Heart right ventricle (tissue), 16 donors: ENCODE data around the gene FOXC1. TPM values are rescaled to one million over a fixed set of nuclear protein-coding genes. Genes with fewer than 3 reads are reported as not detected.

Source experiments
- ATAC-seq, 8 donors: fragments of 200-7000 bp; cut with Tn5 transposase; one replicate each; pipeline ENCODE4 v1.9.1; 2020; ENCODE audit warnings: mild to moderate bottlenecking in 8 of 8, moderate library complexity in 8 of 8, moderate number of reproducible peaks in 1 of 8
- DNase-seq, 2 donors: peaks; one replicate each; pipeline ENCODE4 v3.0.0-alpha.2; 2020
- H3K27ac ChIP-seq, 10 donors: fragments of 200-600 bp; sonication (generic) in 2 of 10; one replicate each; pipeline versions ENCODE4 v1.5.0 to v1.8.0; 2020 to 2022; ENCODE audit warnings: mild to moderate bottlenecking in 3 of 10
- H3K27me3 ChIP-seq, 7 donors: fragments of 200-600 bp; one replicate each; pipeline ENCODE4 v1.8.0; 2021 to 2022; ENCODE audit warnings: mild to moderate bottlenecking in 2 of 7
- H3K36me3 ChIP-seq, 9 donors: fragments of 200-600 bp; sonication (generic) in 1 of 9; one replicate each; pipeline versions ENCODE4 v1.5.0 to v1.8.0; 2020 to 2022; ENCODE audit warnings: mild to moderate bottlenecking in 2 of 9
- H3K4me1 ChIP-seq, 9 donors: fragments of 200-600 bp; sonication (generic) in 1 of 9; one replicate each; pipeline versions ENCODE4 v1.5.0 to v1.8.0; 2020 to 2022; ENCODE audit warnings: mild to moderate bottlenecking in 4 of 9
- H3K4me3 ChIP-seq, 10 donors: fragments of 200-600 bp; sonication (generic) in 2 of 10; one replicate each; pipeline versions ENCODE4 v1.5.0 to v1.8.0; 2020 to 2022; ENCODE audit warnings: mild to moderate bottlenecking in 7 of 10, moderate library complexity in 2 of 10
- H3K9me3 ChIP-seq, 11 donors: fragments of 200-600 bp in 10 of 11; sonication (generic) in 2 of 11; one replicate each; pipeline versions ENCODE4 v1.5.0 to v1.8.0; 2013 to 2022; ENCODE audit warnings: mild to moderate bottlenecking in 2 of 11, control low read depth in 1 of 11, moderate library complexity in 1 of 11
- WGBS, 2 donors: extraction: QIAGEN DNeasy Blood & Tissue Kit; methylation state at CpG; one replicate each; pipeline ENCODE4 v1.1.7; 2013; ENCODE audit warnings: inconsistent platforms in 1 of 2; 5-methylcytosine and 5-hydroxymethylcytosine counted together
- intact Hi-C, 10 donors: fragments of 100-400 bp; cut with DNase I; formaldehyde crosslinking; loops; one replicate each; pipeline versions ENCODE4 v1.11.1 to v1.14.2; 2022
- polyA plus RNA-seq, 2 donors: library from polyadenylated mRNA; stranded (reverse); fragments of 200-250 nt; gene quantifications; one replicate each; pipeline ENCODE4 v1.2.3, GENCODE V29; 2013
- total RNA-seq, 10 donors: library from RNA; stranded (reverse); fragmentation: NEBNext Ultra II Directional in 3 of 10; extraction: Animal tissue kit (Norgen Biotek cat#: 25700) in 3 of 10; gene quantifications; one replicate each; pipeline versions ENCODE4 v1.2.1 to v1.2.4, GENCODE V29; 2021 to 2023
- TF ChIP-seq, protein P1 (sequence below), 9 donors: fragments of 200-600 bp; sonication (generic) in 2 of 9; IDR thresholded peaks; one replicate each; pipeline versions ENCODE4 v1.5.0 to v1.8.0; 2021 to 2022; ENCODE audit warnings: antibody characterized with exemption in 9 of 9, mild to moderate bottlenecking in 5 of 9, moderate library complexity in 1 of 9
- donor health status: Arrhythmogenic right ventricular cardiomyopathy.
- donor health status: ischemic (EF 13 %, LVEDD 7.1; RV severe dilation, severe dysfunction).
- donor health status: healthy with polysubstance abuse.
- donor health status: DM: no; HTN: yes; CAD: no.
- donor health status: DM: no; HTN: no; CAD: no.
- donor health status: ischemic (EF 25% LVEDD 6.9; RV normal size, moderate dysfunction).
- donor health status: ischemic (EF 25% LVEDD 5.7; RV mildly dilated, moderate dysfunction).
- donor health status: healthy.
- donor health status: DM: yes; HTN: yes; CAD: no.
- donor health status: Ischemic cardiomyopathy.
- donor health status: ischemic (EF 35%, LVEDD 5.7; RV mildly dilated, moderate dysfunction).
- donor health status: nonischemic (EF 11% LVEDD 7.7; RV severe dilation, severe dysfunction).
- donor health status: DM: yes; HTN: yes; CAD: no.
- donor health status: PGD.
- donor health status: ischemic (EF 29% LVEDD 5.4; RV normal size, mild dysfunction).
- donor health status: nonischemic (EF 23%, LVEDD 6.1; RV moderate dilation, normal function).

FOXC1 gene
- total and polyA plus RNA-seq, 12 donors, result 2.8 to 7.4 (median 4.0) TPM

DNA sequence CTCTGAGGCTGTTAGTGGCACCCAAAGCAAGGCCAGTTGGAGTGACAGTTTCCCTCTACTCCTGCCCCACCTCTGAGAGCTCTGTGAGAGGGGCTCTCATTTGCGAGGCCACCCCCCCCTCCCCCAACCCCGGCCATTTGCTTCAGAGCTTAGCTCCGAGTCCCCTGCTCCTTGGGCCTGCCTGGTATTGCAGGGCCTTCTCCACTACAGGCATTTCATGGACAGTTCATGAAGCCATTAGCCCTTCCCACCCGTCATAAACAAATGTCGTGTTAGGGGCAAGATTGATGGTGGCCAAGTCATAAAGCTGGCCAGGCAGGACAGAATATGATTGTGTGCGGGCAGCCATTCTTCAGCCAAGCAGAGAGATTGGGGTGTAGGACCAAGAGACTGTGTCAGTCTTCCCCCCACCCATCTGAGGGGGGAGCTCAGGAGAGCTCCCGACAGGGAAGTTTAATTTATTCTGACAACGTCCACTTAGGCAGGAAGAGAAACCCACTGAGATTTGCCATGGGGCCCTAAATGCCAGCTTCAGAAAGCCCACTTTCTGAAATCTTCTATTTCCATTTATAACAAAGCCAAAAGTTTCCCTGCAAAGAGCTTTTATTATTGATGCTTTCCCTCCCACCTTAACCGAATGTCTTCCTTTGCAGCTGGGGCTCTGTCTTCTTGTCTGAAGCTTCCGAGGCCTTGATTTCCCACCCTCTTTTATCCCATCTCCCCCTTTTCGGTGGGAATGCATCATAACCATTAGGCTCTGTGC lies 7.2 kb downstream of the FOXC1 start:
- no peak for ATAC-seq
- 90% methylated on average over 11 of the region's 11 CpGs for WGBS, 2 donors
- TF ChIP-seq, protein P1, sequence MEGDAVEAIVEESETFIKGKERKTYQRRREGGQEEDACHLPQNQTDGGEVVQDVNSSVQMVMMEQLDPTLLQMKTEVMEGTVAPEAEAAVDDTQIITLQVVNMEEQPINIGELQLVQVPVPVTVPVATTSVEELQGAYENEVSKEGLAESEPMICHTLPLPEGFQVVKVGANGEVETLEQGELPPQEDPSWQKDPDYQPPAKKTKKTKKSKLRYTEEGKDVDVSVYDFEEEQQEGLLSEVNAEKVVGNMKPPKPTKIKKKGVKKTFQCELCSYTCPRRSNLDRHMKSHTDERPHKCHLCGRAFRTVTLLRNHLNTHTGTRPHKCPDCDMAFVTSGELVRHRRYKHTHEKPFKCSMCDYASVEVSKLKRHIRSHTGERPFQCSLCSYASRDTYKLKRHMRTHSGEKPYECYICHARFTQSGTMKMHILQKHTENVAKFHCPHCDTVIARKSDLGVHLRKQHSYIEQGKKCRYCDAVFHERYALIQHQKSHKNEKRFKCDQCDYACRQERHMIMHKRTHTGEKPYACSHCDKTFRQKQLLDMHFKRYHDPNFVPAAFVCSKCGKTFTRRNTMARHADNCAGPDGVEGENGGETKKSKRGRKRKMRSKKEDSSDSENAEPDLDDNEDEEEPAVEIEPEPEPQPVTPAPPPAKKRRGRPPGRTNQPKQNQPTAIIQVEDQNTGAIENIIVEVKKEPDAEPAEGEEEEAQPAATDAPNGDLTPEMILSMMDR (IDR thresholded peaks at IDR 0.05), result no peak
- Histone ChIP-seq H3K27ac (peak overlapping the region in 2 of 10 donors; percentile 17 to 25), H3K4me1 (peaks cover 0 to 43% (median 7%) of the 10 kb centered on the region in 9 donors), H3K9me3 (no peaks in the 10 kb centered on the region), H3K27me3 (peaks cover 0 to 100% (median 72%) of the 10 kb centered on the region in 7 donors), H3K36me3 (no peaks in the 10 kb centered on the region), H3K4me3 (peak overlapping the region in 2 of 10 donors; percentile 8 to 81)
- intact Hi-C loops, result loop anchor here in 1 of 10 donors (10.0 kb wide), 1 partner anchor 188 kb away; no protein-coding TSS in a partner anchor
- DNase-seq, result no peak

DNA sequence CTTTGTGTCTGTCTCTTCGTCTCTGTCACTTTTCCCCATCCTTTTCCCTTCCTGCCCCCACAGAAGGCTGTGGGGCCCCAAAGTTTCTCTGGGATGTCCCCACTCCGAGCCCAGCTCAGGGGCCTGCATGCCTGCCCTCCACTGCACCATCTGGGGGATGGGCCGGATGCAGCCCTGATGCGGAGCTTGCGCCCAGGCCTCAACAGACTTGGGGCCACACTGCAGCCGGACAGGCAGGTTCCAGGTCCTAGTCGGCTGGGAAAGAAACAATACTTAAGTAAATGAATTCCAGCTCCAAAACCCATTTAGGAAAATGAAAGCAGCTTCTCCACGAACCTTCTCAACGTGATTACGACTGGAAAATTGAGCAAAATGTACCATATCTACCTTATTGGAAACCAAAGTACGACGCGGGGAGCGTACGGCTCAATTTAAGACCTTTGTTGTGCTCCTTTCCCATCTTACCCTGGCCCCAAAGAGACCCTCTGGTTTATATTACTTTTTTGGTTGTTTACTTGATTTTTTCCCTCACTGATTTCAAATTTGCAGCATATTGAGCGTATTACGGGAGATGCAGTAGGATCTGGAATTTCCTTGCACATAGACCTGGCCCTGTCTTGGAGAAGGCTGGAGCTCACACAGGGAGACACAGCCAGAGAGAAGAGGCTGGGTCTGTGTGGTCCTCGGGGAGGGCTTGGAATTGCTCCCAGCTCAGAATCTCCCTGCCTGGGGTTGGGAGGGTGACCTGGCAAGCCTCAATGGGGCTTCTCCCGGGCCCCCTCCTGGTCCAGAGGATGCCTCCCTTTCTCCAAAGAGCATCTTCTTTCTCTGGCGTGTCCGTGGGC lies 8.0 kb downstream of the FOXC1 start:
- ATAC-seq (no peak), DNase-seq (no peak)
- intact Hi-C loops, result loop anchor here in 1 of 10 donors (10.0 kb wide), 1 partner anchor 187 kb away; no protein-coding TSS in a partner anchor
- H3K4me3 ChIP-seq, result peak overlapping the region in 3 of 10 donors; percentile 4 to 17 (median 8)
- no peaks in the 10 kb centered on the region for H3K36me3 ChIP-seq
- TF ChIP-seq, protein P1 (IDR thresholded peaks at IDR 0.05), result no peak
- peak overlapping the region in 4 of 10 donors; percentile 17 to 36 (median 24) for H3K27ac ChIP-seq
- H3K27me3 ChIP-seq, result peaks cover 0 to 100% (median 64%) of the 10 kb centered on the region in 7 donors
- H3K4me1 ChIP-seq, result peaks cover 0 to 35% (median 7%) of the 10 kb centered on the region in 9 donors
- no peaks in the 10 kb centered on the region for H3K9me3 ChIP-seq
- WGBS, 2 donors, result 87% methylated on average over 21 of the region's 21 CpGs

DNA sequence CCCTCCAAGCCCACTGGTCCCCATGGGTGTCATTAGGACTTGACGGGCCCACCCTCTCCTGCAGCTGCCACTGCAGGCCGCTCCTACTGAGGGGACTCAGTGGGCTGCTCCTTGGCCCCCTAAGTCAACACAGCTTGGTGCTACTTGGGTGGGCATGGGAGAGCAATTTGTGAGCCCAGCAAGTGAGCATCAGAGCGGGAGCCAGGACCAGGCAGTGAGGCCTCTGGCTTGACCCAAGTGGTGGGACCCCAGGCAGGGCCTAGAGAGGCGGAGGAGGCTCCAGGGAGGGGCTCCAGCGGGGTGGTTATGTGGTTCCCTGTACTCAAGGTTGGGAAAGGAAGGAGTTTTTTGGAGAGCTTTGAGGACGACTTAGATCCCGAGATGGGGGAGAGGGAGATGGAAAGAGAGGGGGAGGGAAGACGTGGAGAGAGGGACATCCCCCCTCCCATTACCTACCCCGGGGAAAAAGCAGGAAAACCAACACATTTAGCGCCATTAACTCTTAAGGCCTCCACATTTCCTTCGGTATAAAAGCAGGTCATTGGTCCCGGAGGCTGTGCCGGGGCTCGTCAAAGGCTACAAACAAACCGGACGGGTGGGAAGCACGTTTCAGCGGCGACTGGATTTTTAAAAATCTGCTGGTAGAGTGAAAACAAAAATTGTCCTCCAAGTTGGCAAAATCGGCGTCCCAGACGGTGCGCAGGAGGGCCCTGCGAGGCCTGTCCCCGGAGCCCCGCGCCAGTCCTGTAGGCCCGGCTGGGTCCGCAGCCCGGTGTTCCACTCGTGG lies 8.8 kb downstream of the FOXC1 start:
- whole genome bisulfite sequencing, 2 donors, result 67 to 75% methylated on average over 30 to 31 of the region's 31 CpGs
- no peaks in the 10 kb centered on the region for H3K36me3 ChIP-seq
- peak overlapping the region in 5 of 10 donors; percentile 14 to 56 (median 35) for H3K27ac ChIP-seq
- intact Hi-C loops, result loop anchor here in 1 of 10 donors (10.0 kb wide), 1 partner anchor 186 kb away; no protein-coding TSS in a partner anchor
- TF ChIP-seq, protein P1 (IDR thresholded peaks at IDR 0.05), result no peak
- H3K4me3 ChIP-seq, result peak overlapping the region in 3 of 10 donors; percentile 8 to 45 (median 9)
- H3K4me1 ChIP-seq, result peaks cover 0 to 33% (median 7%) of the 10 kb centered on the region in 9 donors
- DNase-seq (no peak), ATAC-seq (no peak)
- no peaks in the 10 kb centered on the region for H3K9me3 ChIP-seq
- H3K27me3 ChIP-seq, result peaks cover 0 to 100% (median 57%) of the 10 kb centered on the region in 7 donors
